H1 (cell line): Measurements from ENCODE around the gene SRGAP3. TPM values are rescaled to one million over a fixed set of nuclear protein-coding genes. Genes with fewer than 3 reads are reported as not detected.

Experiments
- polyA plus RNA-seq, 7 experiments: library from polyadenylated mRNA; depleted of rRNA in 3 of 7; stranded (reverse) in 5 of 7; unstranded in 2 of 7; fragments of >200 nt in 5 of 7; fragments of 200-250 nt in 2 of 7; gene quantifications; 1 replicate in 5 of 7; 2 replicates in 1 of 7; 4 replicates in 1 of 7; pipeline versions ENCODE4 v1.2.1 to v1.2.3, GENCODE V29; 2011 to 2013; ENCODE audit warnings: missing spikeins in 2 of 7, mixed read lengths in 2 of 7
- total RNA-seq: library from RNA; stranded (reverse); fragmentation: NEBNext Ultra II Directional; extraction: Animal tissue kit (Norgen Biotek cat#: 25700); gene quantifications from 2 replicates; pipeline ENCODE4 v1.2.1, GENCODE V29; 2021
- TF ChIP-seq, protein P1 (sequence below): IDR thresholded peaks from 2 replicates; pipeline ENCODE4 v1.6.1; 2011; ENCODE audit warnings: low read length, improper control_type of control experiment

Gene SRGAP3
- total and polyA plus RNA-seq, 2 of the 8 experiments (the other 6 are each of a cell fraction or from before 2014, with no cell fraction given): 5.8 to 11.4 TPM

GRCh38 chr3:9233814-9234600, 15.4 kb downstream of the SRGAP3 start (continued):
- TF ChIP-seq, protein P1, sequence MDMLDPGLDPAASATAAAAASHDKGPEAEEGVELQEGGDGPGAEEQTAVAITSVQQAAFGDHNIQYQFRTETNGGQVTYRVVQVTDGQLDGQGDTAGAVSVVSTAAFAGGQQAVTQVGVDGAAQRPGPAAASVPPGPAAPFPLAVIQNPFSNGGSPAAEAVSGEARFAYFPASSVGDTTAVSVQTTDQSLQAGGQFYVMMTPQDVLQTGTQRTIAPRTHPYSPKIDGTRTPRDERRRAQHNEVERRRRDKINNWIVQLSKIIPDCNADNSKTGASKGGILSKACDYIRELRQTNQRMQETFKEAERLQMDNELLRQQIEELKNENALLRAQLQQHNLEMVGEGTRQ: no peak
